ENCODE results near the gene PRKAG2. TPM values are rescaled to one million over a fixed set of nuclear protein-coding genes. Genes with fewer than 3 reads are reported as not detected.

The PRKAG2 gene
- total and polyA plus RNA-seq, 2 of the 8 experiments (the other 6 are each of a cell fraction or from before 2014, with no cell fraction given): 7.5 to 18.1 TPM

GRCh38 chr7:151764056-151764920 lies 112.6 kb downstream of the PRKAG2 start:
- Histone ChIP-seq H3K56ac (replicated peaks; ENCODE audit: insufficient read length, low read depth, low read length) (no peak overlapping the region), H2BK5ac (ENCODE audit: low read depth, low read length) (no peak overlapping the region), H2BK12ac (ENCODE audit: low read depth, low read length) (no peak overlapping the region), H3K14ac (ENCODE audit: insufficient read length) (no peak overlapping the region), H2AFZ (ENCODE audit: low read length) (no peak overlapping the region), H3K9me3 (ENCODE audit: insufficient read depth in 2 of 2, low read depth in 1 of 2, low read length in 1 of 2) (no peaks in the 10 kb centered on the region), H4K5ac (ENCODE audit: insufficient read length, low read depth, low read length) (no peak overlapping the region), H2BK120ac (replicated peaks; ENCODE audit: low read depth, low read length) (no peak overlapping the region), H3K4me1 (replicated peaks in 1 of 4; ENCODE audit: control insufficient read depth in 3 of 4, insufficient read depth in 4 of 4, low read length in 3 of 4) (peaks cover 0 to 6% (median 0%) of the 10 kb centered on the region in 4 experiments; a peak in 2 of 7 replicates), H3K9ac (replicated peaks in 1 of 4; ENCODE audit: extremely low read depth in 1 of 4, low read depth in 3 of 4, low read length in 3 of 4) (no peak overlapping the region), H4K8ac (ENCODE audit: extremely low read depth, insufficient read depth, low read length) (no peak overlapping the region), H3K23ac (ENCODE audit: insufficient read length) (no peak overlapping the region), H2BK20ac (ENCODE audit: low read length) (no peak overlapping the region), H2AK5ac (ENCODE audit: low read depth, low read length) (no peak overlapping the region), H3K27me3 (replicated peaks in 1 of 4; ENCODE audit: control insufficient read depth in 3 of 4, extremely low read depth in 1 of 4, insufficient read depth in 3 of 4, low read length in 3 of 4) (peaks cover 0 to 10% (median 5%) of the 10 kb centered on the region in 4 experiments; a peak in 4 of 7 replicates), H3K23me2 (ENCODE audit: low read depth, low read length) (no peaks in the 10 kb centered on the region), H4K91ac (replicated peaks; ENCODE audit: insufficient read length, low read length) (no peak overlapping the region), H3K4me2 (ENCODE audit: insufficient read depth in 1 of 2, low read depth in 2 of 2, low read length in 2 of 2) (no peak overlapping the region), H2BK15ac (ENCODE audit: low read length) (no peak overlapping the region), H3K36me3 (ENCODE audit: control insufficient read depth in 2 of 4, insufficient read depth in 4 of 4, low read length in 3 of 4) (no peaks in the 10 kb centered on the region), H3K18ac (ENCODE audit: extremely low read depth, low read length) (no peak overlapping the region), H3K79me1 (ENCODE audit: low read depth, low read length) (no peaks in the 10 kb centered on the region), H3K27ac (ENCODE audit: low read depth, low read length) (no peak overlapping the region), H3K79me2 (ENCODE audit: control insufficient read depth in 1 of 2, insufficient read depth in 2 of 2, low read length in 2 of 2) (no peaks in the 10 kb centered on the region), H3K4me3 (ENCODE audit: extremely low read depth in 1 of 4, insufficient read depth in 2 of 4, low read depth in 3 of 4, low read length in 4 of 4) (no peak overlapping the region), H4K20me1 (replicated peaks in 1 of 2; ENCODE audit: control insufficient read depth in 1 of 2, insufficient read depth in 2 of 2, low read length in 2 of 2) (no peaks in the 10 kb centered on the region), H3K4ac (replicated peaks; ENCODE audit: insufficient read length, low read depth, low read length) (no peak overlapping the region)
- CTCF ChIA-PET (ENCODE audit: partially characterized antibody): interaction anchor here (1.3 to 8.6 kb wide), 5 partner anchors 12 to 450 kb away, joined by 3 to 107 read pairs (median 5); no protein-coding TSS in a partner anchor
- FAIRE-seq (no peak), DNase-seq (ENCODE audit: low read depth in 1 of 2, low spot score in 2 of 2) (no peak)
- 88% methylated on average over 13 of the region's 13 CpGs; no CpG with 5 or more reads in 1 of the 2 experiments for WGBS, 2 experiments (ENCODE audit: extremely low coverage in 1 of 2, insufficient coverage in 1 of 2, insufficient read length in 1 of 2, insufficient replicate concordance in 2 of 2, low coverage in 1 of 2, low lambda C conversion rate in 2 of 2, missing lambda C conversion rate in 1 of 2)
- POLR2A ChIA-PET (ENCODE audit: partially characterized antibody): no interaction called here
- TF ChIP-seq POU5F1 (IDR thresholded peaks at IDR 0.05; ENCODE audit: low read depth, low read length): no peak
- TF ChIP-seq JUN (IDR thresholded peaks at IDR 0.05; ENCODE audit: low read depth, low read length): no peak
- TF ChIP-seq HDAC6 (IDR thresholded peaks at IDR 0.05; ENCODE audit: low read depth, low read length): no peak
- no peak for TF ChIP-seq KDM1A (IDR thresholded peaks at IDR 0.05; ENCODE audit: borderline replicate concordance, low read length)
- no peak for TF ChIP-seq TEAD4 (IDR thresholded peaks at IDR 0.05; ENCODE audit: low read depth, low read length)
- no peak for TF ChIP-seq BACH1 (IDR thresholded peaks at IDR 0.05; ENCODE audit: low read length)

Data from H1 (cell line).